GM19025 (cell line): ENCODE data around the gene GNB1L.

Source experiments
- ATAC-seq: cut with Tn5 transposase; IDR thresholded peaks from one replicate; pipeline ENCODE4 v1.9.1; 2021; ENCODE audit warnings: mild to moderate bottlenecking, low read depth, moderate library complexity; ENCODE audit not compliant: unreplicated experiment

The GNB1L gene

DNA sequence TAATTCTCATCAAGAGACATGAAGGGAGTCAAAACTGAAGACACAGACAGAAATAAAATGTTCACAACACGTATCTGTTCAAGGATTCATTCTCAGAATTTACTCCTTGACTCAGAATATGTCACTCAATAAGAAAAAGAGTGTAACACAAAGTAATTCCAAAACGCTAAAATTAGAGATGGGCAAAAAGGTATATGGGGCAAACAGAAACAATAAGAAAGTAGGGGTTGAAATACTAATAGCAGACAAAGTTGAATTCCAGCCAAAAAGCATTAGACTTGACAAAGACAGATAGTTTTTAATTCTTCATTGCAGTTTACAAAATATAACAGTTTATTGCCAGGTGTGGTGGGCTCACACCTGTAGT, 26.7 kb downstream of the GNB1L start:
- ATAC-seq = no peak

GRCh38 chr22:19827341-19828034, 27.2 kb downstream of the GNB1L start:
- ATAC-seq = no peak

- no peak for ATAC-seq
Observed at GRCh38 chr22:19826619-19826950, 28.1 kb downstream of the GNB1L start.

- no peak for ATAC-seq
Observed at GRCh38 chr22:19825904-19826618, 28.6 kb downstream of the GNB1L start.

- no peak for ATAC-seq
Observed at GRCh38 chr22:19824926-19825339, 29.7 kb downstream of the GNB1L start.

DNA sequence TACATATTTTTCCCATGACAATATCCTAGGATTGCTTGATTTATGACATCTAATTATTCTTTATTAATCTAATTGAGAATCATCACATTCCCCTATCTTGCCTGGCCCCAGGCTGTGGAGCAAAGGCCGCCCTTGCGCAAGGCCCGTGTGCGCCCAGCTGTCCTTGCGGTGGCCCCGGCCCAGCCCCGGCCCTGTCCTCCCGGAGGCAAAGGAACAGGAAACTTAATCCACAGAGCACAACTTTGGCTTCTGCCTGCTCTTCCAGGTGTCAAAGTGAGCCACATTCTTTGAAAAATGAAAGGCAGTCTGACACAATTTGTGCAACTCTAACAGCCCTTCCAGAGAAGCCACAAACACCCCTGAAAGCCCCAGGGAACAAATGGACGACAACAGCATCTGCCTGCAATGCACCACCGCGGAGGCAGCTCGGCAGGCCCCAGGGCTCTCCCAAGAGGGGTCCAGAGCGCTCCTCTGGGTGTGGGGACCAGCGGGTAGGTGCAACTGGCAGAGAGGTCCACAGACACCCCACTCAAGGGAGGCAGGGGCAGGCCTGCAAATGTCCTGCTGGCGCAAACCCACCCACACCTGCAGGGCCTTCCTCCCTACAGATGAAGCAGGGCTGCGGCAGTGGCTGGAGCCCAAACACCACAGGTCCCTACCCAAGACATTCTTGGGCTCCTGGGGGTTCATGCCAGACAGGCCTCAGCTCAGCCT, 30.3 kb downstream of the GNB1L start:
- ATAC-seq = no peak

- ATAC-seq = no peak
Observed at GRCh38 chr22:19823902-19824211, 30.8 kb downstream of the GNB1L start.

DNA sequence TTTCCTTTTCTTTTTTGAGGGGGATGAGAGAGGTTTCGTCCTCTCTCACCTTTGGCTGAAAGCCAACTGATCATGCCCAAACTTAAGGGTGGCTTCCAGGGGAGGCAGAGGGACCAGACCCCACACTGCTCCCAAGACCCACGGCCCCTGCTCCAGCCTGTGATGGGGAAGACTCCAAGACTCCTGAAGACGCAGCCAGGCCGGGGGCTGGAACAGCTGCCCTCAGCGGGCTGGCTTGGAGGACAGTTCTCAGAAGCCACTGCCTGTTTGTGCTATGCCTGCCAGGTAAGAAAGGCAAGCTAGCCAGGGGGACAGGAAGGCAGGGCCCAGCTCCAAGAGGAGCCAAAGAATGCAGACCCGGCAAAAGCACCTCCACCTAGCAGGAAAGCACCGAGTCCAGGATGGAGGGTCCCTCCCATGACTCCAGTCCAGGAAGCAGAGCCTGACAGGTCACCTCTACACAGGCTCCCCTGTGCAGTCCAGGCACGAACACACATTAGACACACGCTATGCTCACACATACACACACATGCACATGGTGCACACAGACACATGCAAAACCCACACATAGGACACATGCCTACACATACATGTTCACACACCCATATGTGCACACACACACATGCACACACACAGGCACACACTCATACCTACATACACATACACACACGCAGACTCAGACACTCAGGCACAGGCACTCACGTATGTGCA, 31.3 kb downstream of the GNB1L start:
- no peak for ATAC-seq

DNA sequence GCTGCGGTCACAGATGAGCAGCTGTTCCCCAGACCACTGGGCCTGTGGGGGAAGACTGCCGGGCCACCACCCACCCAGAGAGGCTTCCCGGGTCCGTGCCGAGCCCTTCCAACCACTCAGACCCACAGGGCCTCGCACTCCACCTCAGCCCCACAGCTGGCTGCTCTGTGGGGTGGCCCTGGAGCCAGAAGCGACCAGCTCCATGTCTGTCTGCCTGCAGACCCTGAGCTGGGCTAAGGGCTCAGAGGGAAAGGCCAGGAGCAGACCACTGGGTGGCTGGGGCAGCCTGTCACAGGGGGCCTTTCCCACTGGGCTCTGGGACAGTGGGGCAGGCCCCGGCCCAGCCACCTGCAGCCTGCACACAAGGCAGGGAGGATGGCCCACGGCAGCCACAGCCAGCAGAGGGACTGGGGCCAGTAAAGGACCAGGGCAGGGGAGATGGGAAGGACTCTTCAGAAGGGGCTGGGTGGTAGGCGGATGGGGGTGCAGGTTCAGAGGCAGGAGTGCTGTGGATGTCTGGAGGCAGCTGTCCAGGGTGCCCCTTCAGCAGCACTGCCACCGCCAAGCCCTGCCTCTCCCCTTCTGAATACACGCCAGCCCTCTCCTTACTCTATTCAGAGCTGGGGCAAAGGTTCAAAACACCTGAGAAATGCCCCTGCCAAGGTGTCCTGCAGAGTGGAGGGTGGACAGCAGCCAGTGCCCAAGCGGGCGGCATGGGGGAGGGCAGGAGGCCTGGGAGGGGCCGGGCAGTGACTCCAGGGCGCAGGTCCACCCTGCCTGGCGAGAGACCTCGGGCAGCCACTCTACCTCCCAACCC, 32.2 kb downstream of the GNB1L start:
- ATAC-seq = no peak

GRCh38 chr22:19821523-19822300, 33.0 kb downstream of the GNB1L start:
- no peak for ATAC-seq

- ATAC-seq = no peak
Observed at GRCh38 chr22:19820880-19821522, 33.7 kb downstream of the GNB1L start.

DNA sequence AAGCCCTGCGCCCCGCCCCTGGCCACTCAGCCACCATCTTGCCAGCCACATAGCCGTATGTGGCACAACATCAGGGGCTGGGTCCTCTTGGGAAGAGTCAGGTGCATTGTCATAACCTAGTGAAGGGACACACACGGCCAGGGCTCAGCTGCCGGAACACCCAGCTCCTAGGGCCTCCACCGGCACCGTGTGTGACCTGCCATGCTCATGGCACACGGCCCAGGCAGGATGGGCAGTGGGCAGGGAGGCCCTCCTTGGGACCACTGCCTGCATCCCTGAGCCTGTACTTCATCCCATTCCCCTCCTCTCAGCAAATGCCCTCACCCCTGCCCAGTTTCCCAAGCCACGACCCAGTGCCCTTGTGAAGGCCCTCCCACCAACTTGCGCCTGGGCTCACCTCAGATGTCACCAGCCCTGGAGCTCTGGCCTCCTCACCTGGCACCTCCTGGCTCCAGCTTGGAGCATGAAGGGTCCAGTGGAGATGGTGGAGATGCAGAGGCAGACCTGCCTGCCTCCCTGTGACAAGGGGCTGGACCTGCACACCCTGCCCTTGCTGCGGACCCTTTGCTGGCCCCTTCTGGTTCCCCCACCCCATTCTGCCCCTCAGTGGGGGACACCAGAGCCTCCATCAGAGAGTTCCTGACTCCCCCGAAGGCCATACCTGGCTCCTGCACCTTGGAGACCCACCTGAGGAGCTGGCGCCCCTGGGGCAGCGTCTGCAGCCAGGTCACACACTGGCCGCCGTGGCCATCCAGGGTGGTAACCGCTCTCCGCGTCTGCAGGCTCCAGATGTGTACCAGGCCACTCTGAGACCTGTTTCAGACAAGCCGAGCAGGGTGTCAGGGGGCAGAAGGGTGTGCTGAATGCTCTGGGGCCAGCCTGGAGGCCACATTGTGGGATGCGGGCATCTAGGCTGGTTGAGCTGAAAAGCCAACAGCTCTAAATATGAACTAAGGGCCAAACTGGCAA, 34.5 kb downstream of the GNB1L start:
- no peak for ATAC-seq

- no peak for ATAC-seq
Observed at GRCh38 chr22:19819208-19819910, 35.3 kb downstream of the GNB1L start.

GRCh38 chr22:19818324-19819207, 36.1 kb downstream of the GNB1L start:
- ATAC-seq = no peak

DNA sequence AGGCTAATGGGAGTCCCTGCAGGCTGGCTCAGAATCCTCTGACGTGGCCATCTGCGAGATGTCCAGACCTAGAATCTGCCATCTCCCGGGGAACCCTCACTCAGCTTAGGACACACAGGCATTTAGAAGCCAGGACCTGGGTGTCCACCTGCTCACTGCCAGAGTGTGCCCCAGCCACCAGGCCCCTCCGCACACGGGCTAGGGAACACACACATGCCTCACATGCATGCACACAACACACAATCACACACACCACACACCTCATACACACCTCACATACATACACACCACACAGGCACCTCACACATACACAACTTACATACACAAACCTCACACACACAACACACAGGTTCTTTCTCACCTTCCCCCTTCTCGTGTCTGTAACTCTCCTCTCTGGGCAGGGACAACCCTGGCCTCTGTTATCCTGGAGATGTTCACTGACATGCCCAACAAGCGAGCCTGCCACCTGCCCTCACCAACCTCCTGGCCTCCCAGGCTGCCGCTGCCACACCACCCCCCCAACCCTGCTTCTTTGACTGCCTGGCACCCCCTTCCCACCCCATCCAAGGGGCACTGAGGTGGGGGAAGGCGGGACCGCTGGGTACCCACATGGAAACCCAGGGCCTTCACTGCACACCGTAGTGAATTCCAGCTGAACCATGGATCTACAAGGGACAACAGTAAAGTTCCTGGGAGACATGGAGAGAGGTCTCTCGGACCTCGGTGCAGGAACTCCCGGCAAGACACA, 38.1 kb downstream of the GNB1L start:
- ATAC-seq = no peak

DNA sequence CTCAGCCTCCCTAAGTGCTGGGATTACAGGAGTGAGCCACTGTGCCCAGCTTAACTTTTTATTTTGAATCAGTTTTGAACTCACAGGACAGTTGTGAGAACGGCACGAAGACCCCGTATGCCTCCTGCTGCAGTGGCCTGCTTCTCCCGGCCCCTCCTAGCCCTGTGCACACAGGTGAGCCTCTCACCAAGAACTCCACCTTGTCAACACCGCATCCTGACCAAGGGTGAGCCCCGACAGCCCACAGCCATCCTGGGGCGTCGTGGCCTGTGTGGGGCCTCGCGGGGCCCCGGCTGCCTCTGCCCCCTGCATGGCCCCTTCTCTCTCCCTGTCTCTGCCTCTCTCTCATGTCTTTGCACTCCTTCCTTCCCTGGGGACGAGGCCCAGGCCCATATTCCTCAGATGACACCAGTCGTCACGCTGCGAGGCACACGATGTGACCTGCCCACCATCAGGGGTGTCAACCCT, 38.8 kb downstream of the GNB1L start:
- ATAC-seq = no peak
